HCT116 (cell line): ENCODE results near the gene NEMP1. TPM values are rescaled to one million over a fixed set of nuclear protein-coding genes. Genes with fewer than 3 reads are reported as not detected.

Experiments used
- ATAC-seq: fragments of 200-7000 bp; cut with Tn5 transposase; 2 replicates; pipeline ENCODE4 v1.9.1; 2020; ENCODE audit warnings: mild to moderate bottlenecking, moderate library complexity
- BruUV-seq: library from RNA; stranded (reverse); fragments of 400-500 nt; replicated peaks from 2 replicates; lab custom pipeline; 2021; lab: Mats Ljungman, UMichigan
- CTCF ChIA-PET: fragments of 300-600 bp; sonication (Branson Sonifier 250); formaldehyde crosslinking; loops from one replicate; lab custom pipeline; 2021; ENCODE audit warnings: antibody characterized with exemption; lab: Charles Lee
- POLR2A ChIA-PET: fragments of 300-600, 350-600 bp; sonication (Branson Sonifier 250); formaldehyde crosslinking; loops from one replicate; lab custom pipeline; 2021; ENCODE audit warnings: antibody characterized with exemption; lab: Charles Lee
- RAD21 ChIA-PET, 2 experiments: fragments of 300-600 bp; sonication (Branson Sonifier 250); formaldehyde crosslinking; loops; one replicate each; lab custom pipeline; 2023; ENCODE audit warnings: low total read pairs in 2 of 2; ENCODE audit not compliant: uncharacterized antibody in 2 of 2, unreplicated experiment in 2 of 2, low non-redundant PET in 1 of 2; lab: Charles Lee
- DNase-seq: peaks from one replicate; pipeline ENCODE4 v3.0.0-alpha.2; 2010; ENCODE audit warnings: low read depth, low spot score
- H2AFZ ChIP-seq: fragments of 200-600 bp; shearing (Covaris generic), sonication (generic); 2 replicates; pipeline ENCODE4 v1.6.1; 2017; ENCODE audit warnings: low read depth, mixed run types, mixed read lengths, antibody characterized with exemption, low read length; ENCODE audit not compliant: poor library complexity, severe bottlenecking
- H3K27ac ChIP-seq: 2 replicates; pipeline ENCODE4 v1.5.1; 2012; ENCODE audit warnings: low read depth, low read length
- H3K27me3 ChIP-seq: fragments of 200-600 bp; sonication (generic); 2 replicates; pipeline ENCODE4 v1.6.1; 2016; ENCODE audit warnings: mixed run types, low read length, mixed read lengths; ENCODE audit not compliant: insufficient read depth
- H3K36me3 ChIP-seq, 2 experiments: fragments of 200-500 bp in 1 of 2; fragments of 200-600 bp in 1 of 2; sonication (Bioruptor generic) in 1 of 2; sonication (generic) in 1 of 2; 2 replicates each; pipeline versions ENCODE4 v1.5.1 to v1.6.1; 2014 to 2016; ENCODE audit warnings: low read length in 2 of 2, inconsistent platforms in 1 of 2, mixed read lengths in 1 of 2, mixed run types in 1 of 2; ENCODE audit not compliant: insufficient read depth in 2 of 2, control insufficient read depth in 1 of 2
- H3K4me1 ChIP-seq, 2 experiments: fragments of 200-600 bp in 1 of 2; sonication (generic) in 1 of 2; 2 replicates each; pipeline versions ENCODE4 v1.5.1 to v1.6.1; 2012 to 2017; ENCODE audit warnings: low read length in 2 of 2, inconsistent platforms in 1 of 2, mild to moderate bottlenecking in 1 of 2, mixed read lengths in 1 of 2, mixed run types in 1 of 2, moderate library complexity in 1 of 2; ENCODE audit not compliant: insufficient read depth in 2 of 2, control insufficient read depth in 1 of 2
- H3K4me2 ChIP-seq: fragments of 200-600 bp; sonication (generic); 2 replicates; pipeline ENCODE4 v1.6.1; 2017; ENCODE audit warnings: mixed run types, low read length, mixed read lengths
- H3K4me3 ChIP-seq, 2 experiments: fragments of 200-600 bp in 1 of 2; sonication (generic) in 1 of 2; replicated peaks in 1 of 2; 2 replicates each; pipeline ENCODE4 v1.5.1; 2011 to 2016; ENCODE audit warnings: low read length in 2 of 2, control low read depth in 1 of 2, low read depth in 1 of 2, mild to moderate bottlenecking in 1 of 2, mixed read lengths in 1 of 2, mixed run types in 1 of 2
- H3K79me2 ChIP-seq: fragments of 200-600 bp; sonication (generic); 2 replicates; pipeline ENCODE4 v1.6.1; 2017; ENCODE audit warnings: mild to moderate bottlenecking, mixed run types, low read length, moderate library complexity, mixed read lengths; ENCODE audit not compliant: insufficient read depth
- H3K9ac ChIP-seq: fragments of 200-600 bp; sonication (generic); 2 replicates; pipeline ENCODE4 v1.6.1; 2016; ENCODE audit warnings: low read length, mixed read lengths
- H3K9me2 ChIP-seq: fragments of 200-600 bp; sonication (generic), shearing (Covaris generic); 2 replicates; pipeline ENCODE4 v1.6.1; 2017; ENCODE audit warnings: mixed run types, mild to moderate bottlenecking, moderate library complexity; ENCODE audit not compliant: insufficient read depth
- H3K9me3 ChIP-seq, 2 experiments: fragments of 200-500 bp in 1 of 2; fragments of 200-600 bp in 1 of 2; sonication (Bioruptor generic) in 1 of 2; sonication (generic) in 1 of 2; 2 replicates each; pipeline ENCODE4 v1.6.1; 2014 to 2017; ENCODE audit warnings: low read length in 2 of 2, mixed read lengths in 2 of 2, inconsistent platforms in 1 of 2, low read depth in 1 of 2, mild to moderate bottlenecking in 1 of 2, mixed run types in 1 of 2, moderate library complexity in 1 of 2; ENCODE audit not compliant: control insufficient read depth in 1 of 2, insufficient read depth in 1 of 2
- H4K20me1 ChIP-seq: fragments of 200-600 bp; sonication (generic), shearing (Covaris generic); 2 replicates; pipeline ENCODE4 v1.6.1; 2017; ENCODE audit warnings: mixed run types, mild to moderate bottlenecking, moderate library complexity; ENCODE audit not compliant: insufficient read depth
- ATF3 ChIP-seq: IDR thresholded peaks from 2 replicates; pipeline ENCODE4 v1.6.1; 2012
- CTCF ChIP-seq, 3 experiments: fragments of 200-600 bp in 1 of 3; sonication (generic) in 1 of 3; IDR thresholded peaks in 2 of 3; conservative IDR thresholded peaks in 1 of 3; 2 replicates each; pipeline ENCODE4 v1.5.1; 2012 to 2017; ENCODE audit warnings: low read depth in 2 of 3, low read length in 2 of 3, antibody characterized with exemption in 1 of 3, borderline replicate concordance in 1 of 3, control low read depth in 1 of 3, mild to moderate bottlenecking in 1 of 3, mixed read lengths in 1 of 3, mixed run types in 1 of 3, moderate library complexity in 1 of 3; ENCODE audit not compliant: insufficient read depth in 1 of 3
- EZH2phosphoT487 ChIP-seq: fragments of 200-600 bp; IDR thresholded peaks from 2 replicates; pipeline ENCODE4 v1.6.1; 2018; ENCODE audit warnings: antibody characterized with exemption, borderline replicate concordance
- JUND ChIP-seq: IDR thresholded peaks from 2 replicates; pipeline ENCODE4 v1.6.1; 2012
- POLR2A ChIP-seq: IDR thresholded peaks from 2 replicates; pipeline ENCODE4 v1.7.0; 2011; ENCODE audit warnings: borderline replicate concordance; ENCODE audit not compliant: insufficient read depth, insufficient read length; ENCODE audit errors: extremely low read depth
- RAD21 ChIP-seq: IDR thresholded peaks from 2 replicates; pipeline ENCODE4 v1.6.1; 2012; ENCODE audit warnings: low read depth, mild to moderate bottlenecking
- SIN3A ChIP-seq: IDR thresholded peaks from 2 replicates; pipeline ENCODE4 v1.6.1; 2012; ENCODE audit warnings: low read depth
- SP1 ChIP-seq: IDR thresholded peaks from 2 replicates; pipeline ENCODE4 v1.6.1; 2012; ENCODE audit warnings: low read depth
- SRF ChIP-seq: IDR thresholded peaks from 2 replicates; pipeline ENCODE4 v1.6.1; 2012; ENCODE audit warnings: low read depth
- TCF7L2 ChIP-seq: IDR thresholded peaks from 2 replicates; pipeline ENCODE4 v1.7.0; 2011; ENCODE audit warnings: borderline replicate concordance, inconsistent platforms; ENCODE audit not compliant: insufficient read depth, insufficient read length; ENCODE audit errors: extremely low read depth
- ZBTB33 ChIP-seq: IDR thresholded peaks from 2 replicates; pipeline ENCODE4 v1.6.1; 2011; ENCODE audit warnings: mild to moderate bottlenecking, low read length, moderate library complexity; ENCODE audit not compliant: insufficient replicate concordance; ENCODE audit errors: extremely low read depth
- ZFX ChIP-seq: fragments of 450-650 bp; IDR thresholded peaks from 2 replicates; pipeline ENCODE4 v1.6.1; 2017
- intact Hi-C: fragments of 100-400 bp; cut with micrococcal nuclease; formaldehyde crosslinking; loops from 2 replicates; pipeline ENCODE4 v1.10.0; 2022
- total RNA-seq: library from RNA; stranded (reverse); gene quantifications from one replicate; pipeline ENCODE4 v1.2.1, GENCODE V29; 2021; ENCODE audit not compliant: unreplicated experiment
- TF ChIP-seq, protein P1 (sequence below): IDR thresholded peaks from 2 replicates; pipeline ENCODE4 v1.6.1; 2012
- TF ChIP-seq, protein P2 (sequence below): IDR thresholded peaks from 2 replicates; pipeline ENCODE4 v1.6.1; 2012; ENCODE audit warnings: low read depth

The NEMP1 gene
- total RNA-seq, 1 experiment from 2014 or later = 35.2 TPM

DNA sequence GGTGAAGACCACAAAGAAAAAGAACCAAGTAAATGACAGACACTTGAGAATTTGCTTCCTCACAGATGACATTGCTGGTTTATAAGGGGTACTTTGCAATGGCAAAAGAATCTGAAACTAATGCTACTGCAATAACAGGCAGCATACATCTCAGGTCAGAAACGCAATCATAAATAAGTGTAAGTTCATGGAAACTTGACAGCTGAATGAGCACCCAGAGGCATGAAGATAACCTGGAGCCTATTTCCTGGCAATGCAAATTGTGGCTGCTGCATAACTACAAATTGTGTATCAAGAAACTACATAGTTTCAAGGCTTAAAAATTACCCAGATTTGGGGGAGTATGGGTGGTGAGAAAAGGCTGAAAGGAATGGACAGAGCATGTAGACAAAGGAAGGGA lies 20.1 kb downstream of the NEMP1 start:
- Histone ChIP-seq H3K36me3 (peaks cover 18 to 38% of the 10 kb centered on the region in 2 experiments), H3K9ac (no peak overlapping the region), H4K20me1 (no peaks in the 10 kb centered on the region), H3K4me1 (no peaks in the 10 kb centered on the region), H3K9me2 (no peaks in the 10 kb centered on the region), H3K27ac (no peak overlapping the region), H3K4me3 (no peak overlapping the region), H3K79me2 (no peaks in the 10 kb centered on the region), H2AFZ (no peak overlapping the region), H3K4me2 (no peak overlapping the region), H3K27me3 (no peaks in the 10 kb centered on the region), H3K9me3 (no peaks in the 10 kb centered on the region)
- ChIA-PET RAD21 (no interaction called here), CTCF (interaction anchor here (1.4 kb wide), 1 partner anchor 50 kb away, joined by 8 read pairs; no protein-coding TSS in a partner anchor), POLR2A (no interaction called here)
- intact Hi-C loops = no loop called here
- DNase-seq (no peak), ATAC-seq (no peak)
- no TSS peak for BruUV-seq
- TF ChIP-seq, protein P1, sequence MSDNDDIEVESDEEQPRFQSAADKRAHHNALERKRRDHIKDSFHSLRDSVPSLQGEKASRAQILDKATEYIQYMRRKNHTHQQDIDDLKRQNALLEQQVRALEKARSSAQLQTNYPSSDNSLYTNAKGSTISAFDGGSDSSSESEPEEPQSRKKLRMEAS = no peak
- TF ChIP-seq EZH2phosphoT487 (no peak), CTCF (IDR thresholded peaks at IDR 0.05 in 2 of 3, conservative IDR thresholded peaks at IDR 0.05 in 1 of 3; ENCODE audit: borderline replicate concordance in 1 of 3, insufficient read depth in 1 of 3, low read depth in 2 of 3, low read length in 2 of 3) (no peak), POLR2A (no peak), ZBTB33 (no peak), ATF3 (no peak), SRF (no peak), SIN3A (no peak), TCF7L2 (no peak), SP1 (no peak), RAD21 (no peak), ZFX (no peak), JUND (no peak)
- TF ChIP-seq, protein P2, sequence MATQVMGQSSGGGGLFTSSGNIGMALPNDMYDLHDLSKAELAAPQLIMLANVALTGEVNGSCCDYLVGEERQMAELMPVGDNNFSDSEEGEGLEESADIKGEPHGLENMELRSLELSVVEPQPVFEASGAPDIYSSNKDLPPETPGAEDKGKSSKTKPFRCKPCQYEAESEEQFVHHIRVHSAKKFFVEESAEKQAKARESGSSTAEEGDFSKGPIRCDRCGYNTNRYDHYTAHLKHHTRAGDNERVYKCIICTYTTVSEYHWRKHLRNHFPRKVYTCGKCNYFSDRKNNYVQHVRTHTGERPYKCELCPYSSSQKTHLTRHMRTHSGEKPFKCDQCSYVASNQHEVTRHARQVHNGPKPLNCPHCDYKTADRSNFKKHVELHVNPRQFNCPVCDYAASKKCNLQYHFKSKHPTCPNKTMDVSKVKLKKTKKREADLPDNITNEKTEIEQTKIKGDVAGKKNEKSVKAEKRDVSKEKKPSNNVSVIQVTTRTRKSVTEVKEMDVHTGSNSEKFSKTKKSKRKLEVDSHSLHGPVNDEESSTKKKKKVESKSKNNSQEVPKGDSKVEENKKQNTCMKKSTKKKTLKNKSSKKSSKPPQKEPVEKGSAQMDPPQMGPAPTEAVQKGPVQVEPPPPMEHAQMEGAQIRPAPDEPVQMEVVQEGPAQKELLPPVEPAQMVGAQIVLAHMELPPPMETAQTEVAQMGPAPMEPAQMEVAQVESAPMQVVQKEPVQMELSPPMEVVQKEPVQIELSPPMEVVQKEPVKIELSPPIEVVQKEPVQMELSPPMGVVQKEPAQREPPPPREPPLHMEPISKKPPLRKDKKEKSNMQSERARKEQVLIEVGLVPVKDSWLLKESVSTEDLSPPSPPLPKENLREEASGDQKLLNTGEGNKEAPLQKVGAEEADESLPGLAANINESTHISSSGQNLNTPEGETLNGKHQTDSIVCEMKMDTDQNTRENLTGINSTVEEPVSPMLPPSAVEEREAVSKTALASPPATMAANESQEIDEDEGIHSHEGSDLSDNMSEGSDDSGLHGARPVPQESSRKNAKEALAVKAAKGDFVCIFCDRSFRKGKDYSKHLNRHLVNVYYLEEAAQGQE = no peak
